SH-SY5Y (cell line): ENCODE results near the gene SSBP2.

Experiments used
- GATA2 ChIP-seq: IDR thresholded peaks from 2 replicates; pipeline ENCODE4 v1.6.1; 2011; ENCODE audit warnings: mild to moderate bottlenecking, low read depth, low read length
- GATA3 ChIP-seq: IDR thresholded peaks from 2 replicates; pipeline ENCODE4 v1.6.1; 2011; ENCODE audit warnings: low read depth, mild to moderate bottlenecking, low read length, moderate library complexity

- no peak for TF ChIP-seq GATA2
- no peak for TF ChIP-seq GATA3
These were observed 1.2 kb downstream of the SSBP2 start for GRCh38 chr5:81749561-81750307.
